Neural cell (in vitro differentiated cells): Measurements from ENCODE around the gene CHADL. TPM values are rescaled to one million over a fixed set of nuclear protein-coding genes. Genes with fewer than 3 reads are reported as not detected.
"Not testable (repeated sequence)": the region's sequence is repeated elsewhere in the genome, so short reads cannot be mapped to it uniquely, and the experiment has no call there.

Source experiments
- H2AFZ ChIP-seq: fragments of 200-600, 300-800 bp; sonication (generic), shearing (Covaris generic); 2 replicates; pipeline ENCODE4 v1.6.0; 2014; ENCODE audit warnings: low read depth, mild to moderate bottlenecking, antibody characterized with exemption, low read length, moderate library complexity
- H3F3A ChIP-seq: fragments of 200-600 bp; shearing (Covaris generic); 2 replicates; pipeline ENCODE4 v1.6.1; 2016; ENCODE audit warnings: mild to moderate bottlenecking, moderate library complexity, mixed read lengths, antibody characterized with exemption, low read length; ENCODE audit not compliant: insufficient read depth, poor library complexity, severe bottlenecking
- H3K27ac ChIP-seq: fragments of 200-600, 300-800 bp; sonication (generic), shearing (Covaris generic); 2 replicates; pipeline ENCODE4 v1.5.1; 2014; ENCODE audit warnings: mild to moderate bottlenecking, low read length, moderate library complexity
- H3K27me3 ChIP-seq: fragments of 300-800, 200-600 bp; sonication (generic), shearing (Covaris generic); 2 replicates; pipeline ENCODE4 v1.6.0; 2014; ENCODE audit warnings: mild to moderate bottlenecking, low read depth, low read length, moderate library complexity; ENCODE audit not compliant: insufficient read depth
- H3K36me3 ChIP-seq: fragments of 300-800, 200-600 bp; sonication (generic), shearing (Covaris generic); 2 replicates; pipeline ENCODE4 v1.5.1; 2014; ENCODE audit warnings: mild to moderate bottlenecking, antibody characterized with exemption, low read length, moderate library complexity; ENCODE audit not compliant: insufficient read depth
- H3K4me2 ChIP-seq: fragments of 300-800, 200-600 bp; sonication (generic), shearing (Covaris generic); 2 replicates; pipeline ENCODE4 v1.6.0; 2014; ENCODE audit warnings: mild to moderate bottlenecking, low read length
- H3K4me3 ChIP-seq: fragments of 300-800, 200-600 bp; sonication (generic), shearing (Covaris generic); 2 replicates; pipeline ENCODE4 v1.5.1; 2014; ENCODE audit warnings: mild to moderate bottlenecking, low read length, moderate library complexity
- H3K79me2 ChIP-seq: fragments of 200-600 bp; shearing (Covaris generic); replicated peaks from 2 replicates; pipeline ENCODE4 v1.6.0; 2014; ENCODE audit warnings: mild to moderate bottlenecking, low read length, moderate library complexity; ENCODE audit not compliant: insufficient read depth
- H3K9ac ChIP-seq: fragments of 300-800, 200-600 bp; sonication (generic), shearing (Covaris generic); 2 replicates; pipeline ENCODE4 v1.6.1; 2016; ENCODE audit warnings: mild to moderate bottlenecking, low read length, mixed read lengths
- H3K9me2 ChIP-seq: fragments of 200-600 bp; shearing (Covaris generic); 2 replicates; pipeline ENCODE4 v1.6.1; 2016; ENCODE audit warnings: mild to moderate bottlenecking, low read length, mixed read lengths; ENCODE audit not compliant: insufficient read depth
- H3K9me3 ChIP-seq: fragments of 200-600, 300-800 bp; sonication (generic), shearing (Covaris generic); 2 replicates; pipeline ENCODE4 v1.6.1; 2016; ENCODE audit warnings: mild to moderate bottlenecking, mixed run types, low read length, moderate library complexity, mixed read lengths
- H4K20me1 ChIP-seq: fragments of 200-600 bp; shearing (Covaris generic); 2 replicates; pipeline ENCODE4 v1.6.1; 2016; ENCODE audit warnings: mild to moderate bottlenecking, mixed run types; ENCODE audit not compliant: insufficient read depth
- EP300 ChIP-seq: fragments of 450-650 bp; conservative IDR thresholded peaks from 2 replicates; pipeline ENCODE4 v1.6.1; 2014; ENCODE audit warnings: antibody characterized with exemption, mild to moderate bottlenecking, moderate library complexity; ENCODE audit not compliant: poor library complexity, severe bottlenecking
- EZH2 ChIP-seq: fragments of 200-600, 300-800 bp; shearing (Covaris generic), sonication (generic); IDR thresholded peaks from 2 replicates; pipeline ENCODE4 v1.6.1; 2014; ENCODE audit warnings: antibody characterized with exemption, low read length, borderline replicate concordance, mild to moderate bottlenecking; ENCODE audit not compliant: insufficient read depth, poor library complexity, severe bottlenecking
- MXI1 ChIP-seq: fragments of 450-650 bp; conservative IDR thresholded peaks from 2 replicates; pipeline ENCODE4 v1.6.1; 2014; ENCODE audit warnings: antibody characterized with exemption, mild to moderate bottlenecking; ENCODE audit not compliant: poor library complexity, severe bottlenecking
- POLR2AphosphoS5 ChIP-seq: IDR thresholded peaks from 2 replicates; pipeline ENCODE4 v1.6.1; 2012
- RAD21 ChIP-seq: fragments of 450-650 bp; conservative IDR thresholded peaks from 2 replicates; pipeline ENCODE4 v1.6.1; 2014; ENCODE audit warnings: antibody characterized with exemption, mild to moderate bottlenecking, moderate library complexity
- REST ChIP-seq: IDR thresholded peaks from 2 replicates; pipeline ENCODE4 v1.6.1; 2012; ENCODE audit warnings: borderline replicate concordance
- SMC3 ChIP-seq: fragments of 450-650 bp; conservative IDR thresholded peaks from 2 replicates; pipeline ENCODE4 v1.6.1; 2014; ENCODE audit warnings: antibody characterized with exemption, mild to moderate bottlenecking, moderate library complexity; ENCODE audit not compliant: poor library complexity
- TAF1 ChIP-seq: IDR thresholded peaks from 2 replicates; pipeline ENCODE4 v1.6.1; 2012; ENCODE audit warnings: low read depth
- polyA plus RNA-seq: library from polyadenylated mRNA; depleted of rRNA; stranded (reverse); fragments of >200 nt; gene quantifications from 2 replicates; pipeline ENCODE4 v1.2.3, GENCODE V29; 2014
- small RNA-seq, 3 experiments: library from RNA; depleted of rRNA; stranded (forward); fragments of <200 nt; gene quantifications; one replicate each; pipeline ENCODE3, GENCODE V24; 2012
- TF ChIP-seq, protein P1 (sequence below): fragments of 450-650 bp; IDR thresholded peaks from 2 replicates; pipeline ENCODE4 v1.5.1; 2014; ENCODE audit warnings: antibody characterized with exemption, mild to moderate bottlenecking, moderate library complexity; ENCODE audit not compliant: poor library complexity, severe bottlenecking

Gene CHADL
- polyA plus RNA-seq, 1 donor from 2014 or later: 0.22 TPM

- Histone ChIP-seq H3F3A (no peaks in the 10 kb centered on the region), H2AFZ (no peak overlapping the region), H3K9me3 (no peaks in the 10 kb centered on the region), H4K20me1 (no peaks in the 10 kb centered on the region), H3K27me3 (no peaks in the 10 kb centered on the region), H3K4me2 (no peak overlapping the region), H3K27ac (no peak overlapping the region), H3K36me3 (no peaks in the 10 kb centered on the region), H3K9ac (no peak overlapping the region), H3K9me2 (no peaks in the 10 kb centered on the region), H3K79me2 (no peaks in the 10 kb centered on the region), H3K4me3 (no peak overlapping the region)
- TF ChIP-seq SMC3 (no peak), REST (no peak), EP300 (no peak), MXI1 (no peak), EZH2 (no peak), POLR2AphosphoS5 (no peak), RAD21 (no peak), TAF1 (no peak)
- TF ChIP-seq, protein P1, sequence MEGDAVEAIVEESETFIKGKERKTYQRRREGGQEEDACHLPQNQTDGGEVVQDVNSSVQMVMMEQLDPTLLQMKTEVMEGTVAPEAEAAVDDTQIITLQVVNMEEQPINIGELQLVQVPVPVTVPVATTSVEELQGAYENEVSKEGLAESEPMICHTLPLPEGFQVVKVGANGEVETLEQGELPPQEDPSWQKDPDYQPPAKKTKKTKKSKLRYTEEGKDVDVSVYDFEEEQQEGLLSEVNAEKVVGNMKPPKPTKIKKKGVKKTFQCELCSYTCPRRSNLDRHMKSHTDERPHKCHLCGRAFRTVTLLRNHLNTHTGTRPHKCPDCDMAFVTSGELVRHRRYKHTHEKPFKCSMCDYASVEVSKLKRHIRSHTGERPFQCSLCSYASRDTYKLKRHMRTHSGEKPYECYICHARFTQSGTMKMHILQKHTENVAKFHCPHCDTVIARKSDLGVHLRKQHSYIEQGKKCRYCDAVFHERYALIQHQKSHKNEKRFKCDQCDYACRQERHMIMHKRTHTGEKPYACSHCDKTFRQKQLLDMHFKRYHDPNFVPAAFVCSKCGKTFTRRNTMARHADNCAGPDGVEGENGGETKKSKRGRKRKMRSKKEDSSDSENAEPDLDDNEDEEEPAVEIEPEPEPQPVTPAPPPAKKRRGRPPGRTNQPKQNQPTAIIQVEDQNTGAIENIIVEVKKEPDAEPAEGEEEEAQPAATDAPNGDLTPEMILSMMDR: no peak
Measured at GRCh38 chr22:41180926-41181325, 59.8 kb downstream of the CHADL start.

GRCh38 chr22:41180362-41180761 is 60.4 kb downstream of the CHADL start:
- H3K9me2 ChIP-seq, H3K36me3 ChIP-seq, H3K79me2 ChIP-seq, H3K9me3 ChIP-seq, H3K27ac ChIP-seq, H3K4me2 ChIP-seq, H3K27me3 ChIP-seq, H3F3A ChIP-seq, H4K20me1 ChIP-seq, H2AFZ ChIP-seq, H3K4me3 ChIP-seq, H3K9ac ChIP-seq: not testable (repeated sequence)

Small RNAs within 50 kb of the gene (small RNA-seq; reads per million reads assigned to genes)
- 0 to 4.1 (median 0.42) reads per million in 3 experiments for gene MIR6889

Other genes starting within 250 kb of the CHADL start
- 13.9 and 18.9 TPM in 2 replicates for gene EP300, start 148.3 kb downstream of the CHADL start, polyA plus RNA-seq
- gene L3MBTL2, start 35.6 kb downstream of the CHADL start, polyA plus RNA-seq: 32.5 and 33.2 TPM in 2 replicates
- 48.6 and 57.0 TPM in 2 replicates for gene RANGAP1, start 45.3 kb upstream of the CHADL start, polyA plus RNA-seq
- 34.6 and 43.0 TPM in 2 replicates for gene ZC3H7B, start 60.6 kb upstream of the CHADL start, polyA plus RNA-seq
- 4.1 and 4.9 TPM in 2 replicates for gene TEF, start 141.0 kb upstream of the CHADL start, polyA plus RNA-seq
- 8.2 and 9.1 TPM in 2 replicates for gene TOB2, start 205.9 kb upstream of the CHADL start, polyA plus RNA-seq
- gene PHF5A, start 227.8 kb upstream of the CHADL start, polyA plus RNA-seq: 148 and 153 TPM in 2 replicates
- gene ACO2, start 228.2 kb upstream of the CHADL start, polyA plus RNA-seq: 72.3 and 88.2 TPM in 2 replicates